ENCODE data around the gene ZNF688.
A peak's percentile ranks its signal among the peaks of the same experiment; 100 is the strongest.

The ZNF688 gene

GRCh38 chr16:30588651-30589050 lies 17.1 kb upstream of the ZNF688 start:
- no peak for DNase-seq (ENCODE audit: low spot score)
- in situ Hi-C loops (cut with MboI; ENCODE audit: low sequenced_read_pairs, unreplicated experiment), result no loop called here
- no peak for TF ChIP-seq CTCF (IDR thresholded peaks at IDR 0.05; ENCODE audit: borderline replicate concordance, control extremely low read depth, extremely low read depth, insufficient read depth, missing control alignments)

- peak; percentile 99 for DNase-seq (ENCODE audit: low spot score)
- no peak for TF ChIP-seq CTCF (IDR thresholded peaks at IDR 0.05; ENCODE audit: borderline replicate concordance, control extremely low read depth, extremely low read depth, insufficient read depth, missing control alignments)
- in situ Hi-C loops (cut with MboI; ENCODE audit: low sequenced_read_pairs, unreplicated experiment), result no loop called here
Measured at GRCh38 chr16:30585400-30586191, 14.1 kb upstream of the ZNF688 start, which contains the start of gene ZNF785. Gene ZNF785 (minus strand): TSS chr16:30585697. CDS start chr16:30585611, 86 bp downstream.

GRCh38 chr16:30585022-30585399 lies 13.5 kb upstream of the ZNF688 start:
- in situ Hi-C loops (cut with MboI; ENCODE audit: low sequenced_read_pairs, unreplicated experiment), result no loop called here
- DNase-seq (ENCODE audit: low spot score), result peak; percentile 54
- TF ChIP-seq CTCF (IDR thresholded peaks at IDR 0.05; ENCODE audit: borderline replicate concordance, control extremely low read depth, extremely low read depth, insufficient read depth, missing control alignments), result no peak

GRCh38 chr16:30582611-30583340 lies 11.3 kb upstream of the ZNF688 start:
- in situ Hi-C loops (cut with MboI; ENCODE audit: low sequenced_read_pairs, unreplicated experiment), result no loop called here
- no peak for DNase-seq (ENCODE audit: low spot score)
- TF ChIP-seq CTCF (IDR thresholded peaks at IDR 0.05; ENCODE audit: borderline replicate concordance, control extremely low read depth, extremely low read depth, insufficient read depth, missing control alignments), result no peak

GRCh38 chr16:30581457-30581856 lies 9.9 kb upstream of the ZNF688 start:
- no peak for DNase-seq (ENCODE audit: low spot score)
- in situ Hi-C loops (cut with MboI; ENCODE audit: low sequenced_read_pairs, unreplicated experiment), result no loop called here
- no peak for TF ChIP-seq CTCF (IDR thresholded peaks at IDR 0.05; ENCODE audit: borderline replicate concordance, control extremely low read depth, extremely low read depth, insufficient read depth, missing control alignments)

- in situ Hi-C loops (cut with MboI; ENCODE audit: low sequenced_read_pairs, unreplicated experiment), result no loop called here
- TF ChIP-seq CTCF (IDR thresholded peaks at IDR 0.05; ENCODE audit: borderline replicate concordance, control extremely low read depth, extremely low read depth, insufficient read depth, missing control alignments), result no peak
- DNase-seq (ENCODE audit: low spot score), result no peak
Measured at GRCh38 chr16:30574678-30575077, 3.2 kb upstream of the ZNF688 start.
